D721Med (cell line): Measurements from ENCODE around the gene RGP1.

Experiments used
- DNase-seq: peaks from one replicate; pipeline ENCODE4 v3.0.0; 2011; ENCODE audit warnings: low spot score; ENCODE audit not compliant: insufficient read length
- FAIRE-seq: peaks from 2 replicates; lab custom pipeline; 2011; peaks lifted over from hg19 to GRCh38; lab: Jason Lieb, UNC
- TF ChIP-seq, protein P1 (sequence below): IDR thresholded peaks from 2 replicates; pipeline ENCODE4 v1.5.1; 2012; ENCODE audit warnings: mild to moderate bottlenecking, control low read depth; ENCODE audit not compliant: insufficient read depth; ENCODE audit errors: missing control alignments

RGP1 gene

GRCh38 chr9:35754264-35754663 is 5.2 kb downstream of the RGP1 start, which contains the start of gene MSMP:
MSMP (minus strand) TSS chr9:35754276; CDS start chr9:35754129, 147 bp downstream.
- DNase-seq (no peak), FAIRE-seq (no peak)
- TF ChIP-seq, protein P1, sequence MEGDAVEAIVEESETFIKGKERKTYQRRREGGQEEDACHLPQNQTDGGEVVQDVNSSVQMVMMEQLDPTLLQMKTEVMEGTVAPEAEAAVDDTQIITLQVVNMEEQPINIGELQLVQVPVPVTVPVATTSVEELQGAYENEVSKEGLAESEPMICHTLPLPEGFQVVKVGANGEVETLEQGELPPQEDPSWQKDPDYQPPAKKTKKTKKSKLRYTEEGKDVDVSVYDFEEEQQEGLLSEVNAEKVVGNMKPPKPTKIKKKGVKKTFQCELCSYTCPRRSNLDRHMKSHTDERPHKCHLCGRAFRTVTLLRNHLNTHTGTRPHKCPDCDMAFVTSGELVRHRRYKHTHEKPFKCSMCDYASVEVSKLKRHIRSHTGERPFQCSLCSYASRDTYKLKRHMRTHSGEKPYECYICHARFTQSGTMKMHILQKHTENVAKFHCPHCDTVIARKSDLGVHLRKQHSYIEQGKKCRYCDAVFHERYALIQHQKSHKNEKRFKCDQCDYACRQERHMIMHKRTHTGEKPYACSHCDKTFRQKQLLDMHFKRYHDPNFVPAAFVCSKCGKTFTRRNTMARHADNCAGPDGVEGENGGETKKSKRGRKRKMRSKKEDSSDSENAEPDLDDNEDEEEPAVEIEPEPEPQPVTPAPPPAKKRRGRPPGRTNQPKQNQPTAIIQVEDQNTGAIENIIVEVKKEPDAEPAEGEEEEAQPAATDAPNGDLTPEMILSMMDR: no peak

- FAIRE-seq: no peak
- TF ChIP-seq, protein P1: no peak
- no peak for DNase-seq
Measured at GRCh38 chr9:35755071-35755470, 6.0 kb downstream of the RGP1 start.

DNA sequence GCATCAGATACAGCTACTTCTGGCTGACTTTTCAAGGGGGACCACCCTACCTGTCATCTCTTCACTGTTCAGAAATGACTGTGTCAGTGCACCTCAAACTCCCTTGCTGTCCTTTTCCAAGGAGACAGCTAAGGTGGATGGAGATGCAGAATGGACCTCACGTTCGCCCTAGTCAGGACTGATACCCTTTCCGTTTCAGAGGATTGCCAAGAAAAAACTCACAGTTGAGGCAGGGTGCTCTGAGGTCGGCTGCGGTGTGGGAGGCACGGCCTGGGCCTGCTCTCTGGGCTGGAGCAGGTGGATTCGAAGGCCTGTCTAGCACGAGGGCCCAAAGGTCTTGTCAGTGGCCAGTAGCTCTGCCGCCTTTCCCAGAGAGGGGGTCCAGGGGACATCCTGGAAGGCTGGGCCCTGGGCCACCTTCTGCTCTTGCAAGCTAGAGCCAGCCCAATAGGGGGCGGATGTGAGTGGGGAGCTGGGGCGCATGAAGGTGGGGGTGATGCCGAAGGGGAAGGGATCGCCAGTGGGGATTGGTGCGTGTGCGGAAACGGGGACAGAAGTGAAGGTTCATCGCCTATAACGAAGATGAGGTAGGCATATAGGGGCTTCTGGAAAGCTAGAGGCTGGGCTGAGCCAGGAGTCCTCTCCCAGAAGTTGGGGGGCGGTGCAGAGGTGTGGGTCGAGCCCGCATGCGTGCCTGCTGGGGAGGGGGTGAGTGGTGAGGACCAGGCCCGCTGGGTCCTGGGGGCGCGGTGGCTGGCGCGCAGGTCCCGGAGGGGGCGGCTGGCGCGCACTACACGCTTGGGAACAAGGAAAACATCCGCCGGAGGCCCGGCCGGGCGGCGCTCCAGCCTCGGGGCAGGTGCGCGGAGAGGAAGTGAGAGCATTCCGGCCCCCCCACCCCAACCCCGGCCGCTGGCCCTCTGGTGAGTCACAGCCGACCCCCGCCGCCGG is 7.5 kb downstream of the RGP1 start:
- FAIRE-seq (no peak), DNase-seq (no peak)
- TF ChIP-seq, protein P1: peak; percentile 55

- FAIRE-seq: no peak
- TF ChIP-seq, protein P1: no peak
- no peak for DNase-seq
Measured at GRCh38 chr9:35757226-35757891, 8.3 kb downstream of the RGP1 start.

DNA sequence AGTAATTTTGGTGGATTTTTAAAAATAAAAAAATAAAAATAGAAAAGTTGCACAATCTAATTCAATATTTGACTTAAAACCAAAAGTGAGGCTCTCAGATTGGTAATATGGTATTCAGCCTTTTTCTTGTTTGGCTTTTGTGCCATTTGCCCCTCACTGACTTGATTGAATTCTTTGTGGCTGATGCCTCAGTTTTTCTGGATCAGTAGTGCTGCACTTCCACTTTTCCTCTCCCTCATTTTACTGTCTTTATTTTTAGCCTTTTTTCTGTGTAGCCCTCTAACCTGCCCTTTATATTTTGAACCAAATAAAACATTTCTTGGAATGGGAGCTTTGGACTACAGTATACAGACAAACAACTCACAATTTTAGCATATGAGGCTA is 8.8 kb downstream of the RGP1 start:
- DNase-seq (no peak), FAIRE-seq (no peak)
- TF ChIP-seq, protein P1: no peak

- TF ChIP-seq, protein P1: no peak
- DNase-seq (no peak), FAIRE-seq (no peak)
Measured at GRCh38 chr9:35758475-35759050, 9.5 kb downstream of the RGP1 start.
